Regular cardiac myocyte (primary cell): Measurements from ENCODE around the gene ASAP2. TPM values are rescaled to one million over a fixed set of nuclear protein-coding genes. Genes with fewer than 3 reads are reported as not detected.

Experiments used
- total RNA-seq: library from RNA; depleted of rRNA; stranded (reverse); fragments of >200 nt; gene quantifications from 2 replicates; pipeline ENCODE4 v1.2.3, GENCODE V29; 2014

The ASAP2 gene
- total RNA-seq, result 44.5 and 59.2 TPM in 2 replicates

DNA sequence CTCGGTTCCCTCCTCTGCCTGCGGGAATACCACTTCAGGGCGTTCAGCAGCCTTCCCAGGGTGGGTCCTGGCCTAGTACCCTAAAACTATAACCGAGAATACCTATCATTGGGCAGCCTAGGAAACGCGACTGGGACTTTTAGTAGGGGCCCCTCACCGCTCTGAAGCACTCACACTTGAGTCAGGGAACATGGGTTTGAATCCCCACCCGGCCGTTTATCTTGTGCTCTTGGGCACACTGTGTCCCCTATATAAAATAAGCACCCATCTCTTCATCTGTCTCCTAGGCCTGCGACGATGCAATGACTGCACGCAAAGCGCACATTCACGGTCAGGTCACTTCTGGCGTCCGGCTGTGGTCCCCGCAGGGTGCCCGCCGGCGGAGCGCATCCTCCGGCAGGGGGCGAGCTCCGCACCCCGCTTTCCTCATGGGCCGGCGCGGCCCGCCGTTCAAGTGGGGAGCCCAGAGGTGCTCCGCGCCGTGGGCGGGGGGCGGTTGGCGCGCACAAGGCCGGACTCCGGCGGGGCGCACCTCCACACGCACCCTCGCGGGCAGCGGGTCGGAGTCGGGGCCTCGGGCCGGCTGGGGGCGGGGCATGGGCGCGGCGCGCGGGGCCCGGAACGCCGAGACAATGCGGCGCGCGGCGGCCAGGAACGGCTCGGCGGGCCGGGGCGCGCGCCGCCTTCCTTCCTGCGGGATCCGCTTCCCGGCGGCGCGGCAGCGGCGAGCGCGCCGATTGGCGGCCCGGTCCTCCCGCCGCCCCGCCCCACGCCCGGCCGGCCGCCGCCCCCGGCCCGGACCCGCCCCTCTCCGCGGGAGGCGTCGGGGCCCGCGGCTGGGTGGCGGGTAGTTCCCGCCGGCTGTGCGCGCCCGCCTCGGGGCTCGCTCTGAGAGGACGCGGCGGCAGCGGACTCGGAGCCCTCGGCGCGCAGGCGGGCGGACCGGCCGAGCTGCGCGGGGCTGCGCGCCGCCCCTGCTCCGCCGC lies at the start of gene ASAP2:
ASAP2 (plus strand) TSS at position 850 of the 986 bp plus-strand sequence. CDS start 293 bp downstream, outside the sequence.

DNA sequence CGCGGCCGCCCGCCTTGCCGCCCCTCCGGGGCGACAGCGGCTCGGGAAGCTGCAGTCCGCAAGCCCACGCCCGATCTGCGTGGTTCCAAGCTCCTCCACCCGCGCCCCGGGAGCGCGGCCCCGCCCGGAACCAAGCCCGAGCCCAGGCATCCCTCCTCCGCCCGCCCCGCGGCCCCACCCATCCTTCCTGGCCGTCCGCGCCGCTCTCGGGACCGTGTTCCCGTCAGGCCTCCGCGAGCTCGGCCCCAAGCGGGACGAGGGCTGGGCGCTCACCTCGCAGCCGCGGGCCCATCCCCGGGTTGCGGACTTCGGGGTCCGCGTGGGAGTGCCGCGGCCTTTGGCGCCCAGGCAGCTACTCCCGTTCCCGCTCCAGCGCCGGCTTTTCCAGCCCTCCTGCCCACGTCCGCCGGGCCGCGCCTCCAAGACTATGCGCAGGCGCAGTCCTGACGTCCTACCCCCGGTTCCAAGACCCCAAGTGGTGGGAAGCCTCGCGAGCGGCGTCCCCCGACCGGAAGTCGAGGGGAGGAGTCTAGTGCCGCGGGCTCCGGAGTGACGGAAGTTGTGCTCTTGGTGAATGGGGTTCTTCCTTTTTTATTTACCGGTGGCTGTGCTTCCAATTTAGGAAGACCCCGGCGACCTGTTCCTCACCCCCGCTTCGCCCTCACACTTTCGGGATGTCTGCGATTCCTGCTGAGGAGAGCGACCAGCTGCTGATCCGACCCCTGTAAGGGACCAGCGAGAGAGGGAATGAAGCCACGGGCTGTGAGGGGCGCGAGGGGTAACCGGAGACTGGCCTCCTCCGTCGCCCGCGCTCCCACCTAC lies 216.7 kb downstream of the ASAP2 start, which contains the start of the genes CPSF3 and ITGB1BP1:
CPSF3 (plus strand) TSS at position 555 of the 822 bp plus-strand sequence; CDS start at position 675, 120 bp downstream.
ITGB1BP1 (minus strand) TSS at position 429 of the 822 bp plus-strand sequence. CDS start 4,831 bp downstream, outside the sequence.

Other genes with a start within 250 kb of the ASAP2 start
- gene MBOAT2, start 203.1 kb upstream of the ASAP2 start, total RNA-seq, result 64.5 and 92.6 TPM in 2 replicates
- gene ITGB1BP1, start 216.7 kb downstream of the ASAP2 start, total RNA-seq, result 29.9 and 81.9 TPM in 2 replicates
- gene CPSF3, start 216.8 kb downstream of the ASAP2 start, total RNA-seq, result 54.4 and 65.8 TPM in 2 replicates